Activated T-cell treated with anti-CD3 and anti-CD28 coated beads, Interleukin-2, amount 50 U/mL, for 72 hours (primary cell): ENCODE measurements around the gene TARBP2. TPM values are rescaled to one million over a fixed set of nuclear protein-coding genes. Genes with fewer than 3 reads are reported as not detected.

ENCODE experiments used
- ATAC-seq, 2 donors: fragments of 150-1000 bp; cut with Tn5 transposase; replicated peaks in 1 of 2; 2 replicates each; pipeline ENCODE4 v1.10.0; 2021; ENCODE audit warnings: moderate library complexity in 2 of 2, mild to moderate bottlenecking in 1 of 2
- DNase-seq, 2 donors: peaks; one replicate each; pipeline ENCODE4 v3.0.0; 2021 to 2022; ENCODE audit warnings: mixed read lengths in 1 of 2
- H3K27ac Mint-ChIP-seq: one replicate; pipeline ENCODE4 v1.8.0; 2022; ENCODE audit warnings: mild to moderate bottlenecking, moderate library complexity, mixed read lengths
- H3K27me3 Mint-ChIP-seq: one replicate; pipeline ENCODE4 v1.8.0; 2022; ENCODE audit warnings: low read depth, mixed read lengths
- H3K36me3 Mint-ChIP-seq, 2 donors: one replicate each; pipeline ENCODE4 v1.8.0; 2022; ENCODE audit warnings: mixed read lengths in 2 of 2, mild to moderate bottlenecking in 1 of 2; ENCODE audit not compliant: insufficient read depth in 2 of 2
- H3K4me1 Mint-ChIP-seq: one replicate; pipeline ENCODE4 v1.8.0; 2022; ENCODE audit warnings: low read depth, mixed read lengths
- H3K4me3 Mint-ChIP-seq, 2 donors: one replicate each; pipeline ENCODE4 v1.8.0; 2022; ENCODE audit warnings: mild to moderate bottlenecking in 2 of 2, mixed read lengths in 2 of 2, moderate library complexity in 2 of 2
- H3K9me3 Mint-ChIP-seq, 2 donors: one replicate each; pipeline ENCODE4 v1.8.0; 2022; ENCODE audit warnings: mixed read lengths in 2 of 2
- total RNA-seq, 2 donors: library from RNA; stranded (reverse); gene quantifications; one replicate each; pipeline ENCODE4 v1.2.3, GENCODE V29; 2022

TARBP2 gene
- total RNA-seq, 2 donors from 2014 or later, result 37.7 to 40.7 TPM

GRCh38 chr12:53505086-53505485 is 4.0 kb downstream of the TARBP2 start:
- DNase-seq, result no peak
- Mint-ChIP-seq H3K4me1 (peaks cover 32% of the 10 kb centered on the region), H3K27ac (peak overlapping the region; percentile 25), H3K9me3 (no peaks in the 10 kb centered on the region), H3K27me3 (no peaks in the 10 kb centered on the region), H3K36me3 (no peaks in the 10 kb centered on the region), H3K4me3 (no peak overlapping the region)
- ATAC-seq, result no peak

DNA sequence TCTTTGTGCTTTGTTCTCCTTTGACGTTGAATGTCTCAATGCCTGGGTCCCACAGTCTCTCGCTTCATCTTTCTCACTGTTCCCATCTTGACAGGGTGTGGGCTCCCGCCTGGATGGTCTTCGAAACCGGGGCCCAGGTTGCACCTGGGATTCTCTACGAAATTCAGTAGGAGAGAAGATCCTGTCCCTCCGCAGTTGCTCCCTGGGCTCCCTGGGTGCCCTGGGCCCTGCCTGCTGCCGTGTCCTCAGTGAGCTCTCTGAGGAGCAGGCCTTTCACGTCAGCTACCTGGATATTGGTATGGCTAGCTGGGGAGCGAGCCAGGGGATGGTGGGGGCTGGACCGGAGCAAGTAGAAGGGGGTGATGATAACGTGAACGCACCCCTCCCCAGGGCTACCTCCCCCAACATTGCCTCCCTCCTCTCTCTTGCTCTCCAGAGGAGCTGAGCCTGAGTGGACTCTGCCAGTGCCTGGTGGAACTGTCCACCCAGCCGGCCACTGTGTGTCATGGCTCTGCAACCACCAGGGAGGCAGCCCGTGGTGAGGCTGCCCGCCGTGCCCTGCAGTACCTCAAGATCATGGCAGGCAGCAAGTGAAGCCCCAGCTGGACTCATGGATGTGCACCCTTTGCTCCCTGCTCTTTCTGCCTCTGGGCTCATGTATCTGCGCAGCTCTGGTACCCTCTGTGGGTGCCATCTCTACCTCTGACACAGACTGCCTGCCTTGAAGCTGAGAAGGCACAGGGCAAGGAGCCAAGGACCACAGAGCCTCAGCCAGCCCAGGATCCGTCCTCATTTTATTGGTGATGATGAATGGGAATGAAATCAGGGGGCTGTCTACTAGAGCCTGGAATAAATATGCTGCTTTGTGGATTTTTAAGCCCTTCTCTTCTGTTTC is 4.7 kb downstream of the TARBP2 start:
- Mint-ChIP-seq H3K4me3 (no peak overlapping the region), H3K9me3 (no peaks in the 10 kb centered on the region), H3K4me1 (peaks cover 29% of the 10 kb centered on the region), H3K36me3 (no peaks in the 10 kb centered on the region), H3K27ac (no peak overlapping the region), H3K27me3 (no peaks in the 10 kb centered on the region)
- no peak for ATAC-seq
- DNase-seq, result no peak

GRCh38 chr12:53506450-53506785 is 5.3 kb downstream of the TARBP2 start:
- Mint-ChIP-seq H3K9me3 (no peaks in the 10 kb centered on the region), H3K4me1 (peaks cover 29% of the 10 kb centered on the region), H3K27me3 (no peaks in the 10 kb centered on the region), H3K4me3 (no peak overlapping the region), H3K27ac (no peak overlapping the region), H3K36me3 (peaks cover 0 to under 1% of the 10 kb centered on the region in 2 donors)
- ATAC-seq, result no peak
- DNase-seq, result no peak

DNA sequence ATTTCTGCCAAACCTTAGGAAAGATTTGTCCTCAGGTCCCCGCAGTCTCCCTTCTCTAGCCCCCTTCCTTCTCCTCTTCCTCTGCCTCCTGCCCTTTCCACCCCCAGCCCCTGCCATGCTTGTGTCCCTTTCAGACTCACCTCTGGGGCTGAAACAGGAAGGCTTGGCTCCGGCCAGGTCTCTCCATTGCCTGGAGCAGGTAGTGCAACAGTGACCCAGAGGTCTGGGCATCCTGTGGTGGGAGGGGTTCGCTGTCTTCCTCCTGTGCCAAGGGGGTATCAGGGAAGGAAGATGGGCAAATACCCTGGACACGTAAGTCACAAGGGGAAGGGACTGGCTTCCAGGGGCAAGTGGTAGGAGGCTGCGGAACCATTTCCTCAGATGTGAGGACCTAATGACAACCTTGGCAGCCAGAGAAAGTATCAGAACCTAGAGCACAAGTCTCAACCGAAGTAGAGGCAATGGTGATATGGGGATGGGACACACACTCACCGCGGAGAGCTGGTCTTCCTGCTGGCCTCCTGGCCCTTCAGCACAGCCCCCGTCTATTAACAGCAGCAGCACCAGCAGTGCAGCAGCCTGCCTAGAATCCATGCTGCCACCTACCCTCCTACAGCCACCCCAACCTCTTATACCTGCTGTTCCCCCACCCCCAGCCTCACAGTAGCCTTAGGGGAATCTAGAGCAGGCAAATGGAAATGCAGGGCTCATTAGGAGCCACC is 6.0 kb downstream of the TARBP2 start, which contains the start of gene NPFF:
Gene NPFF, minus strand, starts transcription at position 604 of the 722 bp plus-strand sequence. Its CDS starts 10 bp downstream, at position 594.
- no peaks in the 10 kb centered on the region for H3K9me3 Mint-ChIP-seq
- H3K36me3 Mint-ChIP-seq, result peaks cover 0 to 3% of the 10 kb centered on the region in 2 donors
- ATAC-seq, result no peak
- H3K4me1 Mint-ChIP-seq, result peaks cover 24% of the 10 kb centered on the region
- H3K27ac Mint-ChIP-seq, result no peak within 1 kb of the TSS
- no peaks in the 10 kb centered on the region for H3K27me3 Mint-ChIP-seq
- H3K4me3 Mint-ChIP-seq, result no peak within 1 kb of the TSS
- DNase-seq, result no peak

DNA sequence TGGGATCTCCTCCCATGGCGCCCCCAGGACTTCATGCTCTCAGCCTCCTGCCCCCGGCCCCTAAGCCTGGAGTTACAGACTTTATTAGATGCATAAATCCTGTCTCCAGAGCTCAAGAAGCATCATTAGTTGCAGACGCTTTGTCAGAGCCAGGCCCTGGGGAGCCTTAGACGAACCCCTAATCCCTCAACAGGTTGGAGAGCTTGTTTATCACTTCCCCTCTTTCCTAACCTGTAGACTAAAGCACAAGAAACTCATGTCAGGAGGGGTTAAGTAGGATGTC is 6.5 kb downstream of the TARBP2 start:
- ATAC-seq (no peak), DNase-seq (no peak)
- peaks cover 19% of the 10 kb centered on the region for H3K4me1 Mint-ChIP-seq
- no peak overlapping the region for H3K4me3 Mint-ChIP-seq
- no peaks in the 10 kb centered on the region for H3K27me3 Mint-ChIP-seq
- no peak overlapping the region for H3K27ac Mint-ChIP-seq
- peaks cover 0 to 3% of the 10 kb centered on the region in 2 donors for H3K36me3 Mint-ChIP-seq
- no peaks in the 10 kb centered on the region for H3K9me3 Mint-ChIP-seq

DNA sequence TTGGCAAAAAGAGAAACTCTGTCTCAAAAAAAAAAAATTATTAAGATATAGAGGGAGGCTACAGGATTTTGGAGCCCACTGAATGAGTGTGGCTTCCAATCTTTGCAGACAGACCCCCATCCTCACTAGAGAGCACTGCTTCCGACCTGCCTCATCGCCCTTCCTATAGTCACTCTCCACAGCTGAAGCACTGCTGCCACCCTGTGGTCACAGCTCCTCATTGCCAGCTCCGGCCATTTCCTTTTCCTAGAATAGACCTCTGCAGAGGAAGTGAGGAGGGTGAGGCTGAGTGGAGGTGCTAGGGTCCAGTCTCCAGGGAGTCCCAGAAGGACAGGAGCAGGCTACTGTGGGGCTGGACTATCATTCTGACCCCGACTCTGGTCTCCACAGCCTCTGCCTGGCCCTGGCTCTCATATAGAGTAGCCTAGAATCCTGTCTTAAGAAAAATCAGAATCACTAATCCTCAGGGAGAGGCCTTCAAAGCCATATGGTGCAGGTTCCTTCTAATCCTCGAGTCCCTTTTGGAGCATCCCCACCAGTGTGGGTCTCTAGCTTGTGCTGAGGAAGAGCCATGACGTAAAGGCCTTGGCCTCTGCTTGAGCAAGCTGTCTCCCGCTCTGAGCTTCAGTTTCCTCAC is 7.6 kb downstream of the TARBP2 start:
- H3K4me1 Mint-ChIP-seq, result peaks cover 20% of the 10 kb centered on the region
- peaks cover 0 to 3% of the 10 kb centered on the region in 2 donors for H3K36me3 Mint-ChIP-seq

GRCh38 chr12:53510181-53510812 is 9.2 kb downstream of the TARBP2 start:
- Mint-ChIP-seq H3K36me3 (peaks cover 0 to 6% of the 10 kb centered on the region in 2 donors), H3K9me3 (no peaks in the 10 kb centered on the region), H3K27me3 (no peaks in the 10 kb centered on the region), H3K27ac (no peak overlapping the region), H3K4me1 (peaks cover 12% of the 10 kb centered on the region), H3K4me3 (no peak overlapping the region)
- no peak for ATAC-seq
- DNase-seq, result no peak

More for the DNA sequence above, 7.6 kb downstream of the TARBP2 start:
- ATAC-seq, result peak; percentile 91 to 95
- Mint-ChIP-seq H3K4me3 (no peak overlapping the region), H3K27ac (peak overlapping the region; percentile 11), H3K27me3 (no peaks in the 10 kb centered on the region), H3K9me3 (no peaks in the 10 kb centered on the region)
- peak; percentile 86 to 89 for DNase-seq

DNA sequence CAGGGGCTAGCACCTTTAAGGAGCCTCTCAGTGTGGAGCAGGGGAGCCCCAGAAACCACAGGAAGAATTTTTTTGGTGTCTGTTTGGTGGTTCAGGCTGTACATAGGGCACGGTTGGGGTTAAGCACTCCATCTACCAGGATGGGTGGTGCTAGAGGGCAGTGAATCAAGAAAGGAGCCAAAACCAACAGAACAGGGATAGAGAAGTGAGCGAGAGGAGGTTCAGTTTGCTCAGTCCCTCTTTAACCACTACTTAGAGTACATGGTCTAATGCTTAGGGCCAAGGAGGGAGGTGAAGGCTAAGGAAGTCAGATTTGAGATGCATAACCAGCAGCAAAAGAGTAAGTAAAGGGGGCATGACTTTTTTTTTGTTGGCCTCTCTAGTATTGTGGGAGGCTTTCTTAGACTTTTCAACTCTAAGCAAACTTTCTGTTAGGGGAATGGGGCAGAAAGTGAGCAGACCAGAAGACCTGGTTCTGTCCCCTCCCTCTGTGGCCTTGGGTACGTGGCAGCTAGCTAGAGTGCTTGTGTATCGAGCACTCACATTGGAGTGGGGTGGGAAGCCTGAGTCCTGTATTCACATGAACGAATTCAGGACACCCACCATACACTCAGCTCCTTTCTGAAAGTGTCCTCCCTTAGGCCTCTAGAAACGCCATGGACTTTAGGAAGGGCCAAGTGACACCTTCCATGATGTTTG is 12.8 kb downstream of the TARBP2 start:
- no peaks in the 10 kb centered on the region for H3K27me3 Mint-ChIP-seq
- H3K27ac Mint-ChIP-seq, result no peak overlapping the region
- no peak for DNase-seq
- H3K9me3 Mint-ChIP-seq, result no peaks in the 10 kb centered on the region
- H3K4me1 Mint-ChIP-seq, result peaks cover 6% of the 10 kb centered on the region
- ATAC-seq, result no peak
- H3K4me3 Mint-ChIP-seq, result no peak overlapping the region
- peaks cover 3 to 10% of the 10 kb centered on the region in 2 donors for H3K36me3 Mint-ChIP-seq

DNA sequence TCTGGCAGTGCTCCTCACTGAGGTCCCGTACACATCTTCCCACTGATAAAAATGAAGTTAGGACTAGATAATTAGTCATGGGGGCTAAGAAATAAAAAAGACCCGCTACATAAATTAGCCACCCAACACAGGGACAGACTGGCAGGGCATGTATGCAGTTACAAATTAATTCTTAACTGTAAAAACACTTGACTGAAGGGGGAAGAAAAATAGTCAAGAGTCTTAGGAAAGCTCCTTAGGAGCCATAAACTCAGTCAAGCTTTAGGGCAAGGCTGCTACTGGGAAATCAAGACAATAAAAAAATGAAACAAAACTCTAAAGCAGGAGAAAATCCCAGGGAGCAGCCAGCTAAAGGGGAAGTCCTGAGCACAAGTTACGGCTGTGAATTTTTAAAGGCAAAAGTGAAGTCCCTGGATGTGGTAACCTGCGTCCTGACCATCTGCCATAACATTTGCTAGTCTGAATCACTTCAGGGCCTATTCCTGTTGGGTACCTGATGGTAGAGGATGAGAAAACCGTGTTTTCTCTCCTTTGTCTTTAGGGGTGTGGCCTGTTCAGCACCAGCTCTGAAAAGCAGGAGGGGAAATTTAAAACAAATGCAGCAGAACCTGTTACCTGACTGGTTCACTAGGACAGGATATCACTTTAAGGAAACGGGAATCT is 13.7 kb downstream of the TARBP2 start:
- H3K4me3 Mint-ChIP-seq, result no peak overlapping the region
- H3K4me1 Mint-ChIP-seq, result peaks cover 4% of the 10 kb centered on the region
- no peak for DNase-seq
- peaks cover 3 to 10% of the 10 kb centered on the region in 2 donors for H3K36me3 Mint-ChIP-seq
- H3K9me3 Mint-ChIP-seq, result no peaks in the 10 kb centered on the region
- peak overlapping the region; percentile 8 for H3K27ac Mint-ChIP-seq
- no peaks in the 10 kb centered on the region for H3K27me3 Mint-ChIP-seq
- ATAC-seq, result no peak

DNA sequence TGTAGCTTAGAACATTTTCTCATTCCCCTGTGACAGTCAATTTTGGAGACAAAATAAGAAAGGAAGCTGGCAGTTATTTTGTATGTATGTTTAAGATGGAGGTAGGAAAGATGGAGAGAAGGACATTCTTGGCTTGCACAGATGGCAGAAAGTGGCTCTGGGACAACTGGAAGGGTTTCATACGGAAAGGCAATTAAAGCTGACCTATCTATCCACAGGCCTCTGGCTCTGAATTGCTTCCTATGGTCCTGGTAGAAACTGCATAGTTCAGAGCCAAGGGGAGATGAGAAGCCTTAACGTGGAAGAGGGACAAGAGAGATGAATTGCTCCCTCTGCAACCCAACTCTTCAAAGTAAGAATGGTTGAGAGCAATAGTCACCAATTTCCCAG is 14.2 kb downstream of the TARBP2 start:
- no peaks in the 10 kb centered on the region for H3K9me3 Mint-ChIP-seq
- ATAC-seq (no peak), DNase-seq (no peak)
- H3K36me3 Mint-ChIP-seq, result peaks cover 6 to 10% of the 10 kb centered on the region in 2 donors
- peaks cover 4% of the 10 kb centered on the region for H3K4me1 Mint-ChIP-seq
- H3K27ac Mint-ChIP-seq, result no peak overlapping the region
- no peaks in the 10 kb centered on the region for H3K27me3 Mint-ChIP-seq
- H3K4me3 Mint-ChIP-seq, result no peak overlapping the region

DNA sequence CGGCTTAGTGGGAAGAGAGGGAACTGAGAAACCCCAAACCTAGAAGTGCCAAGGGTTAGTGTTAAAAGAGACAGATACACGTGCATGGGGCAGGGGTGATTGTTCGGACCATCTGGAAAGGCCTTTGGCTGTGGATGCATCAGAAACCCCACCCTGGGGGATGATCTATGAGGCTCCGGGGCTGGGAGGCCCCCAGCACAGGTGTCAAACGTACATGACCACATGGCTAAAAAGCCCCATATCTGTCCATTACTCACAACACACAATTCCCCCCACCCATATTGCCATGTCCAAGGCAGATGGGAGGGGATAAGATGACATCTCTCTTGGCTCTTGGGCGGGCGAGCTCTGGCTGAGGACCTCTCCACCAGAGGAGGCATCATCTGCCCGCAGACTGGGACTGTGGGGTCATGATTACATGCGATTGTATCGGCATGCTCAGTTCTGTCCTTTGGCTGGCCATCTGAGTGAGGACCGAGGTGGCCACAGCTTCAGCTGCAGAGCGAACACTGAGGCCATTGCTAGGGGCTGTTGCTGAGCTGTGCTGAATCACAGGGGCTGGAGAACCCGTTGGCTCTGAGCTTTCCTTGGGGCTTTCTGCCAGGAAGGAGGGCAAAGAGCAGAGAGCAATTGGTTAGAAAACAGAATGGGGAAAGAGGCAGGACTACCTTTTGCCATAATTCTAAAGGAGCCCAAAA is 15.8 kb downstream of the TARBP2 start:
- Mint-ChIP-seq H3K4me1 (peaks cover 4% of the 10 kb centered on the region), H3K27me3 (no peaks in the 10 kb centered on the region), H3K27ac (no peak overlapping the region), H3K36me3 (peaks cover 6 to 14% of the 10 kb centered on the region in 2 donors), H3K4me3 (no peak overlapping the region), H3K9me3 (no peaks in the 10 kb centered on the region)
- ATAC-seq (no peak), DNase-seq (no peak)

DNA sequence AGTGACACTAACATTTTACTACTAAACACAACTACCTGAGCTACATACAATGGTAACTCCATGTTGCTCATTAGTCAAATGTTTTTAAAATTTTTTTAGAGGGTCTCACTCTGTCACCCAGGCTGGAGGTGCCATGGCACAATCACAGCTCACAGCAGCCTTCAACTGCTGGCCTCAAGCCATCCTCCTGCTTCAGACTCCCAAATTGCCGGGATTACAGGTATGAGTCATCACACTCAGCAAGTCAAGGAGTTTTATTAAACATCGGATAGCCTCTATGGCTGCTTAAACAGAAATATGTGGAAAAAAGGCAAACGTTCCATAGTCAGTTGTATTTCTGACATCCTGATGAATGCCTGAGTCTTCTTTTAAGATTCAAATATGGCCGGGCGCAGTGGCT is 17.3 kb downstream of the TARBP2 start:
- no peaks in the 10 kb centered on the region for H3K27me3 Mint-ChIP-seq
- H3K4me1 Mint-ChIP-seq, result no peaks in the 10 kb centered on the region
- ATAC-seq (no peak), DNase-seq (no peak)
- H3K9me3 Mint-ChIP-seq, result no peaks in the 10 kb centered on the region
- H3K4me3 Mint-ChIP-seq, result no peak overlapping the region
- peaks cover 6 to 19% of the 10 kb centered on the region in 2 donors for H3K36me3 Mint-ChIP-seq
- no peak overlapping the region for H3K27ac Mint-ChIP-seq
